Stimulated activated naive CD4-positive, alpha-beta T cell treated with Interleukin-2 at 50 U/mL for 16 hours (primary cell): Measurements from ENCODE around the gene HSD17B12.

ENCODE experiments used
- DNase-seq: peaks from one replicate; lab custom pipeline; 2025; lab: John Stamatoyannopoulos, UW

Gene HSD17B12

GRCh38 chr11:43871051-43871450 is 190.5 kb downstream of the HSD17B12 start:
- no peak for DNase-seq

GRCh38 chr11:43872995-43873394 is 192.5 kb downstream of the HSD17B12 start:
- no peak for DNase-seq

- no peak for DNase-seq
Observed at GRCh38 chr11:43874078-43874477, 193.5 kb downstream of the HSD17B12 start.

- no peak for DNase-seq
Observed at GRCh38 chr11:43874738-43875137, 194.2 kb downstream of the HSD17B12 start.

DNA sequence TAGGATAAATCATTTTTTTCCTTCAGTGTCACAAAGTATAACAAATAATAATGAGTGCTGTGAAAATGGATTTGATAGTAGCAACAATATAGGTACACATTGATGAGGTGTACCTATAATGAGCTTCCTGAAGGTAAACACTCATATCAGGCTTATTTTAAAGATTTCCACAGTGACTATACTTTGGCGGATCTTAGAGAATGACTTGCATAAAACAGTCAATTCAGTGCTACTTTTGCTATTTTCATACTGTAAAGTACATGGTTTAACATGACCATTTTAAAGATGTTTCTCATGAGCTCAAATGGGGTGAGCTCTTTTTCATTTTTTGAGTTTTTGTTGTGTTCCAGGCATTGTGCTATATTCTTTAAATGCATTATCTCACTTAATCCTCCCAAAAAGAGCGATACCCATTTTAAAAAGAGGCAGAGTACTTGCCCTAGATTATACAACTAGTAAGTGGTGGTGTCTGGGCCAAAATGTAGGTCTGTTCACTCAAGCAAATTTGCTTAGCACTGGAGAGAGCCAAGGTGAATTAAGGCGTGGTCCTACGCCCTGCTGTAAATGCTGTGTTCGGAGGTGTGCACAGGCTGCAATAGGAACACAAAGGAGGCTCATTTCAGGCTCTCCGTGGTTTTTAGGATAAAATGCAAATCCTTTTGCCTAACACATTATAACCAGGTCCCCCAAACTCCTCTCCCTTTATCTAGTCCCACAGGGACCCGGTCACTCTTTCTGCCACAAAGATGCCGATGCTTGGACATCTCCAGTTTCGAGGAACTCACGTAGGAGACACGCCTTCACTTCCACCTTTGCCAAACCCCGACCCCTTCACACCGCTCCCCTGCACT is 199.5 kb downstream of the HSD17B12 start:
- no peak for DNase-seq

DNA sequence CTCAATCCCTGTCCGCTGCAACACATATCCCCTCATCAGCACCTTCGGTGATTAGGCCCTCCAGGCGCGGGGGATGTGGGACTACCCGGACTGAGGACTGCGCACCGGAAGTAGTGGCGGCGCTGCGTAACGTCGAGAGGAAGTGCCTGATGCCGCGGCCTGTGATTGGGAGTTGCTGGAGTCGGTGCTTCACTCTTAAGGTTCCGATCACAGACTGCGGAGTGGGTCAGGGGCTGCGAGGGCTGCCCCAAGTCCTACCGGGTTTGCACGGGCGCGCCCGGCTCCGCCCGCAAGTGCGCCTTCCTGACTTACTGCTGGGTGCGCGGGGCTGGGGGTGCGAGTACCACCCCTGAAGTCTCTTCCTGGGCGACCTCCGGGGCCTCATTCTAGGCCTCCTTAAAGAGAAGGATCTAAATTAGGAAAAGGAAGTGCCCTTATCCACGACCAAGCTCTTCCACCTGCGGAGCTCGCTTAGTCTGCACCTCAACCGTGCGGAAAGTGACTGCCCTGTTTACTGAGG is 200.2 kb downstream of the HSD17B12 start, which contains the start of gene ALKBH3:
Gene ALKBH3 (plus strand): TSS at position 192 of the 520 bp plus-strand sequence. CDS start 1,822 bp downstream, outside the sequence.
- peak; percentile 87 for DNase-seq

DNA sequence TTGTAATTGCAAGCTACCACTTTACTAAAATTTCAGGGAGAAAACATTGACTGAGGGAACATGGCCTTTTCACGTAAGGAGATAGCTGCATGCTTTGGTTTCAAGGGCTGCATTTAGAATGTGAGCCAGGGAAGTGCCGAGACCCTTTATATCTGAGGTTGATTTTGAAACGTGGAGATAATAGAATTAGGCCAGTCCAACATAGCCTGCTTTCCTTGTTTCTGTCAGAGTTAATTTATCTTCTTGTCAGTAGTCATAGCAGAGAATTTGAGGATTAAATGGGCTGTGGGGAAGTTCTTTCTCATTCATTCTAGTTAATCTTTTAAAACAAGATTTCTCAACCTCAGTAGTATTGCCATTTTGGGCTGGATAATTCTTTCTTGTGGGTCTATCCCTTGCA is 212.3 kb downstream of the HSD17B12 start:
- DNase-seq: no peak

GRCh38 chr11:43894546-43894945 is 214.0 kb downstream of the HSD17B12 start:
- no peak for DNase-seq

DNA sequence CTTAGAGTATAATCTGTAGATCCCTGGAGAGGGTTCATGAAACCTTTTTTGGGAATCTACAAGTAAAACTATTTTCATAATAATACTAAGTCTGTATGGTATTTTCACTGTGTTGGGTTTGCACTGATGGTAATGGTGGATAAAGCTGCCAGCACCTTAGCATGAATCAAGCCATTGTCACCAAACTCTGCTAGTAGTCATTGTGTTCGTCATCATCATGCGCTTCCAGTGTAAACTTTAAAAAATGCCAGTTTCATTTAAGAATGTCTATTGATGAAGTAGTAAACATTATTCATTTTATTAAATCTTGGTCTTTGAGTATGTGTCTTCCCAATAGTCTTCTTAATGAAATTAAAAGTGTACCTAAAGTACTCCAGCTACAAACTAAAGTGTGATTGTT is 215.1 kb downstream of the HSD17B12 start:
- DNase-seq: no peak

DNA sequence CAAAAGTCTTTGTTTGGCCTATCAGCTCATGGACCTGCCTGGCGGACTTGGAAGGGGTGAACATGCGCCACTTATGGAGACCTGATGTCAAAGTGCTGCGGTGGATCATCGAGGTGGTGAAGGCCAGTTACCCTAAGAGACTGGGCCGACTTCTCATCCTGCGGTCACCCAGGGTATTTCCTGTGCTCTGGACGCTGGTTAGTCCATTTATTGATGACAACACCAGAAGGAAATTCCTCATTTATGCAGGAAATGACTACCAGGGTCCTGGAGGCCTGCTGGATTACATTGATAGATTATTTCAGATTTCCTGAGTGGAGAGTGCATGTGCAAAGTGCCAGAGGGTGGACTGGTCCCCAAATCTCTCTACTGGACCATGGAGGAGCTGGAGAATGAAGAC is 218.0 kb downstream of the HSD17B12 start:
- DNase-seq: no peak

DNA sequence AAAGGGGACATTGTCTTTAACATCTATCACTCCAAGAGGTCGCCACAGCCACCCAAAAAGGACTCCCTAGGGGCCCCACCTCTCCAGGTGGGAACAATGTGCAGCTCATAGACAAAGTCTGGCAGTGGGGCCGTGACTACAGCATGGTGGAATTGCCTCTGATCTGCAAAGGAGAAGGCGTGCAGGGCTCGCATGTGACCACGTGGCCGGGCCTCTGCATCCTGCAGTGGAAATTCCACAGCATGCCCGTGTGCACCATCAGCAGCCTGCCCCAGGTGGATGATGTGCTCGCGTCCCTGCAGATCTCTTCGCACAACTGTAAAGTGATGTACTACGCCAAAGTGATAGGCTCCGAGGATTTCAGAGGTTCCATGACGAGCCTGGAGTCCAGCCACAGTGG is 218.6 kb downstream of the HSD17B12 start:
- no peak for DNase-seq

- DNase-seq: no peak
Observed at GRCh38 chr11:43901551-43901950, 221.0 kb downstream of the HSD17B12 start.

GRCh38 chr11:43903078-43903477 is 222.5 kb downstream of the HSD17B12 start:
- no peak for DNase-seq

DNA sequence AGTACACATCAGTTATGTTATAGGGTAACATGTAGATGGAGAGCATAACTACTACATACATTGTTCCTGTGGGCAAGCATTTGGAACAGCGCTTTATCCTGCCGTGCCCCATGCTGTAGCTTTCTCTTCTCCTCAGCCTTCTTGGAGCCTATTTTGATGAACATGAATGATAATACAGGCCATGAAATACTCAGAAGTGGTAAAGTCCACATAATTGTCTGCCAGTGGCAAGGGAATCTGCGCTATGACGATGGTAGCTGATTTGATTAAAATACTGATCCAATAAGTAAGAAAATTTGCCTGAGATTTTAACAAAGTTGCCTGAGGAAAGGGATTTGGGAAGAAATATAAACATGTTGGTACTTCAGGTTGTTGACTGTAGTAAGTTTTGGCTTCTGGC is 223.4 kb downstream of the HSD17B12 start:
- no peak for DNase-seq

- DNase-seq: no peak
Observed at GRCh38 chr11:43904742-43905535, 224.4 kb downstream of the HSD17B12 start.

GRCh38 chr11:43905813-43906241 is 225.3 kb downstream of the HSD17B12 start:
- no peak for DNase-seq
